GM23248 (cell line): ENCODE measurements around the gene MYRF. TPM values are rescaled to one million over a fixed set of nuclear protein-coding genes. Genes with fewer than 3 reads are reported as not detected.

Experiments
- DNase-seq: peaks from one replicate; pipeline ENCODE4 v3.0.0-alpha.2; 2015
- H2AFZ ChIP-seq: fragments of 200-600 bp; sonication (generic); 2 replicates; pipeline ENCODE4 v1.6.1; 2016; ENCODE audit warnings: antibody characterized with exemption
- H3F3A ChIP-seq: fragments of 200-600 bp; sonication (generic); 2 replicates; pipeline ENCODE4 v1.6.1; 2016; ENCODE audit warnings: mild to moderate bottlenecking, antibody characterized with exemption, mixed run types; ENCODE audit not compliant: insufficient read depth
- H3K27ac ChIP-seq: fragments of 200-600 bp; sonication (generic); 2 replicates; pipeline ENCODE4 v1.5.1; 2016; ENCODE audit warnings: mild to moderate bottlenecking
- H3K27me3 ChIP-seq: fragments of 200-600 bp; sonication (generic); replicated peaks from 2 replicates; pipeline ENCODE4 v1.6.1; 2016; ENCODE audit warnings: mild to moderate bottlenecking; ENCODE audit not compliant: insufficient read depth
- H3K36me3 ChIP-seq: fragments of 200-600 bp; sonication (generic); 2 replicates; pipeline ENCODE4 v1.6.1; 2016; ENCODE audit warnings: low read depth, mild to moderate bottlenecking
- H3K4me1 ChIP-seq: fragments of 200-600 bp; sonication (generic); 2 replicates; pipeline ENCODE4 v1.6.1; 2016; ENCODE audit warnings: mild to moderate bottlenecking; ENCODE audit not compliant: insufficient read depth
- H3K4me2 ChIP-seq: fragments of 200-600 bp; sonication (generic); one replicate; pipeline ENCODE4 v1.6.1; 2016; ENCODE audit warnings: mild to moderate bottlenecking; ENCODE audit not compliant: unreplicated experiment
- H3K4me3 ChIP-seq: fragments of 200-600 bp; sonication (generic); 2 replicates; pipeline ENCODE4 v1.5.1; 2016; ENCODE audit warnings: mild to moderate bottlenecking
- H3K79me2 ChIP-seq: fragments of 200-600 bp; sonication (generic); 2 replicates; pipeline ENCODE4 v1.6.1; 2016; ENCODE audit warnings: mild to moderate bottlenecking; ENCODE audit not compliant: insufficient read depth
- H3K9ac ChIP-seq: fragments of 200-600 bp; sonication (generic); 2 replicates; pipeline ENCODE4 v1.6.1; 2016; ENCODE audit warnings: mild to moderate bottlenecking
- H3K9me2 ChIP-seq: fragments of 200-600 bp; sonication (generic); 2 replicates; pipeline ENCODE4 v1.6.1; 2016; ENCODE audit warnings: mixed run types, mild to moderate bottlenecking, moderate library complexity; ENCODE audit not compliant: insufficient read depth
- H3K9me3 ChIP-seq: fragments of 200-600 bp; sonication (generic); one replicate; pipeline ENCODE4 v1.6.1; 2017; ENCODE audit warnings: low read depth
- H4K20me1 ChIP-seq: fragments of 200-600 bp; sonication (generic); 2 replicates; pipeline ENCODE4 v1.6.0; 2016; ENCODE audit not compliant: insufficient read depth
- EZH2 ChIP-seq: fragments of 200-600 bp; sonication (generic); IDR thresholded peaks from 2 replicates; pipeline ENCODE4 v1.6.1; 2018; ENCODE audit warnings: antibody characterized with exemption, mild to moderate bottlenecking; ENCODE audit not compliant: insufficient read depth, poor library complexity, severe bottlenecking
- EZH2phosphoT487 ChIP-seq: fragments of 200-600 bp; sonication (generic); IDR thresholded peaks from 2 replicates; pipeline ENCODE4 v1.6.1; 2018; ENCODE audit warnings: antibody characterized with exemption, moderate library complexity, mild to moderate bottlenecking, low read depth; ENCODE audit not compliant: insufficient read depth
- WGBS, 2 experiments: methylation state at CpG; one replicate each; pipeline ENCODE4 v1.1.6; 2015 to 2017; ENCODE audit warnings: low lambda C conversion rate in 2 of 2, low coverage in 1 of 2; ENCODE audit errors: missing lambda C conversion rate in 2 of 2; 5-methylcytosine and 5-hydroxymethylcytosine counted together
- in situ Hi-C: fragments of 300-500 bp; cut with MboI; formaldehyde crosslinking; loops from 2 replicates; pipeline ENCODE4 v1.15.0; 2020
- polyA plus RNA-seq: library from polyadenylated mRNA; unstranded; fragments of >200 nt; fragmentation: Nextera tagmentation; extraction: Ambion mirVana; gene quantifications from 2 replicates; pipeline ENCODE4 v1.2.1, GENCODE V29; 2016
- total RNA-seq: library from RNA; depleted of rRNA; stranded (reverse); fragments of >200 nt; shearing (Covaris generic); gene quantifications from 2 replicates; pipeline ENCODE4 v1.2.3, GENCODE V29; 2014

The MYRF gene
- total and polyA plus RNA-seq, 2 experiments from 2014 or later = 0.05 TPM; not detected in 1

GRCh38 chr11:61761440-61762222 lies 9.2 kb downstream of the MYRF start:
- no peak overlapping the region for H3K27ac ChIP-seq
- no peaks in the 10 kb centered on the region for H3K9me2 ChIP-seq
- H3K9me3 ChIP-seq = no peaks in the 10 kb centered on the region
- no peaks in the 10 kb centered on the region for H3F3A ChIP-seq
- H3K27me3 ChIP-seq = no peaks in the 10 kb centered on the region; the same call in 1 of the 2 replicates
- in situ Hi-C loops = no loop called here
- no peak for TF ChIP-seq EZH2
- no peak for TF ChIP-seq EZH2phosphoT487
- WGBS, 2 experiments = 52 to 55% methylated on average over 10 to 11 of the region's 11 CpGs
- no peak overlapping the region for H3K9ac ChIP-seq
- H4K20me1 ChIP-seq = no peaks in the 10 kb centered on the region
- no peaks in the 10 kb centered on the region for H3K79me2 ChIP-seq
- DNase-seq = no peak
- H3K36me3 ChIP-seq = no peaks in the 10 kb centered on the region
- no peak overlapping the region for H3K4me2 ChIP-seq
- no peak overlapping the region for H2AFZ ChIP-seq
- no peaks in the 10 kb centered on the region for H3K4me1 ChIP-seq
- H3K4me3 ChIP-seq = no peak overlapping the region

GRCh38 chr11:61762223-61762615 lies 9.8 kb downstream of the MYRF start:
- Histone ChIP-seq H3K9me3 (no peaks in the 10 kb centered on the region), H3K9ac (no peak overlapping the region), H3K27me3 (no peaks in the 10 kb centered on the region; the same call in 1 of the 2 replicates), H3K36me3 (no peaks in the 10 kb centered on the region), H3K4me3 (no peak overlapping the region), H3F3A (no peaks in the 10 kb centered on the region), H4K20me1 (no peaks in the 10 kb centered on the region), H3K27ac (no peak overlapping the region), H3K79me2 (no peaks in the 10 kb centered on the region), H2AFZ (no peak overlapping the region), H3K4me2 (no peak overlapping the region), H3K9me2 (no peaks in the 10 kb centered on the region), H3K4me1 (no peaks in the 10 kb centered on the region)
- in situ Hi-C loops = no loop called here
- TF ChIP-seq EZH2 (no peak), EZH2phosphoT487 (no peak)
- DNase-seq = no peak
- WGBS, 2 experiments = 47 to 57% methylated on average over 8 to 10 of the region's 10 CpGs

GRCh38 chr11:61762798-61763197 lies 10.4 kb downstream of the MYRF start:
- Histone ChIP-seq H3K9me2 (no peaks in the 10 kb centered on the region), H3K79me2 (no peaks in the 10 kb centered on the region), H4K20me1 (no peaks in the 10 kb centered on the region), H3K4me3 (no peak overlapping the region), H3K4me2 (no peak overlapping the region), H3K9ac (no peak overlapping the region), H3K36me3 (no peaks in the 10 kb centered on the region), H3K9me3 (no peaks in the 10 kb centered on the region), H3K27ac (no peak overlapping the region), H3F3A (no peaks in the 10 kb centered on the region), H3K4me1 (no peaks in the 10 kb centered on the region), H3K27me3 (no peaks in the 10 kb centered on the region; the same call in 1 of the 2 replicates), H2AFZ (no peak overlapping the region)
- in situ Hi-C loops = no loop called here
- no peak for TF ChIP-seq EZH2
- TF ChIP-seq EZH2phosphoT487 = no peak
- WGBS, 2 experiments = 6 to 11% methylated on average over 9 to 15 of the region's 15 CpGs
- no peak for DNase-seq

GRCh38 chr11:61763930-61764605 lies 11.6 kb downstream of the MYRF start:
- Histone ChIP-seq H4K20me1 (no peaks in the 10 kb centered on the region), H3F3A (no peaks in the 10 kb centered on the region), H3K79me2 (no peaks in the 10 kb centered on the region), H3K4me1 (no peaks in the 10 kb centered on the region), H3K9ac (no peak overlapping the region), H3K4me3 (no peak overlapping the region), H3K27me3 (no peaks in the 10 kb centered on the region; the same call in 1 of the 2 replicates), H3K4me2 (no peak overlapping the region), H3K36me3 (no peaks in the 10 kb centered on the region), H3K9me3 (no peaks in the 10 kb centered on the region), H2AFZ (no peak overlapping the region), H3K9me2 (no peaks in the 10 kb centered on the region), H3K27ac (no peak overlapping the region)
- no peak for DNase-seq
- in situ Hi-C loops = no loop called here
- 52 to 54% methylated on average over 19 to 23 of the region's 23 CpGs for WGBS, 2 experiments
- TF ChIP-seq EZH2phosphoT487 (no peak), EZH2 (no peak)
